H9 (cell line): ENCODE data around the gene GSTM3. TPM values are rescaled to one million over a fixed set of nuclear protein-coding genes. Genes with fewer than 3 reads are reported as not detected.

Experiments used
- DNase-seq: peaks from one replicate; pipeline ENCODE4 v3.0.0-alpha.2; 2017
- H2AFZ ChIP-seq: one replicate; pipeline ENCODE4 v1.6.1; 2013; ENCODE audit warnings: mild to moderate bottlenecking, low read length, control low read depth, moderate library complexity
- H2AK5ac ChIP-seq: 2 replicates; pipeline ENCODE4 v1.6.1; 2013; ENCODE audit warnings: low read length, control low read depth, mixed read lengths; ENCODE audit not compliant: insufficient read length
- H2BK120ac ChIP-seq: one replicate; pipeline ENCODE4 v1.6.1; 2013; ENCODE audit warnings: low read depth, mild to moderate bottlenecking, low read length, control low read depth, inconsistent platforms; ENCODE audit not compliant: poor library complexity, severe bottlenecking
- H2BK12ac ChIP-seq: 2 replicates; pipeline ENCODE4 v1.6.1; 2013; ENCODE audit warnings: low read length, control low read depth, mixed read lengths, low read depth; ENCODE audit not compliant: insufficient read length
- H2BK15ac ChIP-seq: 2 replicates; pipeline ENCODE4 v1.6.1; 2013; ENCODE audit warnings: low read depth, low read length, control low read depth
- H2BK20ac ChIP-seq: one replicate; pipeline ENCODE4 v1.6.1; 2013; ENCODE audit warnings: low read depth, mild to moderate bottlenecking, low read length, control low read depth, inconsistent platforms; ENCODE audit not compliant: poor library complexity, severe bottlenecking
- H2BK5ac ChIP-seq: 2 replicates; pipeline ENCODE4 v1.6.1; 2013; ENCODE audit warnings: low read length, control low read depth, mixed read lengths; ENCODE audit not compliant: insufficient read length
- H3K14ac ChIP-seq: 2 replicates; pipeline ENCODE4 v1.6.1; 2013; ENCODE audit warnings: low read length, control low read depth; ENCODE audit not compliant: insufficient read depth
- H3K18ac ChIP-seq: 2 replicates; pipeline ENCODE4 v1.6.1; 2013; ENCODE audit warnings: low read depth, mild to moderate bottlenecking, mixed read lengths, low read length, control low read depth; ENCODE audit not compliant: insufficient read length
- H3K23ac ChIP-seq: 2 replicates; pipeline ENCODE4 v1.6.1; 2013; ENCODE audit warnings: low read length, control low read depth, mixed read lengths, low read depth; ENCODE audit not compliant: insufficient read length
- H3K23me2 ChIP-seq: 2 replicates; pipeline ENCODE4 v1.6.1; 2013; ENCODE audit warnings: low read depth, mild to moderate bottlenecking, mixed read lengths, low read length, control low read depth; ENCODE audit not compliant: insufficient read length, poor library complexity, severe bottlenecking
- H3K27ac ChIP-seq: 2 replicates; pipeline ENCODE4 v1.5.1; 2013; ENCODE audit warnings: low read length, control low read depth, mixed read lengths, low read depth; ENCODE audit not compliant: insufficient read length
- H3K27me3 ChIP-seq: 2 replicates; pipeline ENCODE4 v1.6.1; 2013; ENCODE audit warnings: low read length, control low read depth, inconsistent platforms; ENCODE audit not compliant: insufficient read depth
- H3K4ac ChIP-seq: 2 replicates; pipeline ENCODE4 v1.6.1; 2013; ENCODE audit warnings: low read depth, mild to moderate bottlenecking, control low read depth, inconsistent platforms, low read length, moderate library complexity
- H3K4me1 ChIP-seq: 2 replicates; pipeline ENCODE4 v1.6.1; 2013; ENCODE audit warnings: low read length, control low read depth, inconsistent platforms; ENCODE audit not compliant: insufficient read depth
- H3K4me2 ChIP-seq: 2 replicates; pipeline ENCODE4 v1.6.1; 2013; ENCODE audit warnings: low read length, control low read depth, mixed read lengths; ENCODE audit not compliant: insufficient read length, insufficient read depth
- H3K56ac ChIP-seq: 2 replicates; pipeline ENCODE4 v1.6.1; 2013; ENCODE audit warnings: low read depth, mild to moderate bottlenecking, mixed read lengths, low read length, control low read depth; ENCODE audit not compliant: insufficient read length
- H3K79me1 ChIP-seq: 2 replicates; pipeline ENCODE4 v1.6.1; 2013; ENCODE audit warnings: low read depth, mild to moderate bottlenecking, moderate library complexity, low read length, control low read depth, inconsistent platforms; ENCODE audit not compliant: insufficient read depth, poor library complexity, severe bottlenecking
- H3K79me2 ChIP-seq: 2 replicates; pipeline ENCODE4 v1.6.1; 2013; ENCODE audit warnings: low read length, control low read depth, inconsistent platforms; ENCODE audit not compliant: insufficient read depth
- H3K9ac ChIP-seq: 2 replicates; pipeline ENCODE4 v1.6.1; 2013; ENCODE audit warnings: low read length, control low read depth, mixed read lengths; ENCODE audit not compliant: insufficient read length; ENCODE audit errors: extremely low read depth
- H3K9me3 ChIP-seq: one replicate; pipeline ENCODE4 v1.6.1; 2013; ENCODE audit warnings: low read depth, low read length, inconsistent platforms; ENCODE audit not compliant: control insufficient read depth
- H3T11ph ChIP-seq: one replicate; pipeline ENCODE4 v1.6.1; 2013; ENCODE audit warnings: mild to moderate bottlenecking, low read length, control low read depth, inconsistent platforms
- H4K20me1 ChIP-seq: one replicate; pipeline ENCODE4 v1.6.1; 2013; ENCODE audit not compliant: control insufficient read depth, insufficient read length, insufficient read depth
- H4K5ac ChIP-seq: 2 replicates; pipeline ENCODE4 v1.6.1; 2013; ENCODE audit warnings: low read depth, mild to moderate bottlenecking, mixed read lengths, low read length, control low read depth; ENCODE audit not compliant: insufficient read length
- H4K8ac ChIP-seq: replicated peaks from 2 replicates; pipeline ENCODE4 v1.6.1; 2013; ENCODE audit warnings: low read length, control low read depth, mixed read lengths, low read depth; ENCODE audit not compliant: insufficient read length
- H4K91ac ChIP-seq: 2 replicates; pipeline ENCODE4 v1.6.1; 2013; ENCODE audit warnings: low read depth, mild to moderate bottlenecking, moderate library complexity, mixed read lengths, low read length, control low read depth; ENCODE audit not compliant: insufficient read length
- H3K27ac Mint-ChIP-seq, 3 experiments: 2 replicates in 2 of 3; 3 replicates in 1 of 3; pipeline ENCODE4 v1.8.0; 2020 to 2021; ENCODE audit warnings: mixed read lengths in 3 of 3, mild to moderate bottlenecking in 1 of 3, moderate library complexity in 1 of 3
- H3K27me3 Mint-ChIP-seq: 2 replicates; pipeline ENCODE4 v1.8.0; 2021; ENCODE audit warnings: low read depth, mild to moderate bottlenecking, moderate library complexity, mixed read lengths
- H3K36me3 Mint-ChIP-seq, 3 experiments: 2 replicates in 2 of 3; 3 replicates in 1 of 3; pipeline ENCODE4 v1.8.0; 2020 to 2021; ENCODE audit warnings: low read depth in 3 of 3, mixed read lengths in 3 of 3; ENCODE audit not compliant: insufficient read depth in 1 of 3
- H3K4me1 Mint-ChIP-seq, 2 experiments: 2 replicates each; pipeline ENCODE4 v1.8.0; 2020; ENCODE audit warnings: mixed read lengths in 2 of 2
- H3K4me3 Mint-ChIP-seq, 2 experiments: 2 replicates in 1 of 2; 3 replicates in 1 of 2; pipeline ENCODE4 v1.8.0; 2020 to 2021; ENCODE audit warnings: mild to moderate bottlenecking in 2 of 2, mixed read lengths in 2 of 2, moderate library complexity in 1 of 2
- H3K9me3 Mint-ChIP-seq, 2 experiments: 2 replicates in 1 of 2; 3 replicates in 1 of 2; pipeline ENCODE4 v1.8.0; 2020; ENCODE audit warnings: mild to moderate bottlenecking in 2 of 2, mixed read lengths in 2 of 2, moderate library complexity in 1 of 2
- WGBS: extraction: QIAGEN DNeasy Blood & Tissue Kit; methylation state at CpG from one replicate; pipeline ENCODE4 v1.1.7; 2013; ENCODE audit warnings: missing lambda C conversion rate, low lambda C conversion rate, mixed read lengths; ENCODE audit not compliant: insufficient read length; ENCODE audit errors: extremely low coverage; 5-methylcytosine and 5-hydroxymethylcytosine counted together
- total RNA-seq: library from RNA; stranded (reverse); gene quantifications from 2 replicates; pipeline ENCODE4 v1.2.1, GENCODE V29; 2021
- TF ChIP-seq, protein P1 (sequence below): fragments of 200-600 bp; sonication (generic); conservative IDR thresholded peaks from 3 replicates; pipeline ENCODE4 v1.8.0; 2021; ENCODE audit warnings: antibody characterized with exemption, mild to moderate bottlenecking

GSTM3 gene
- total RNA-seq, 1 experiment from 2014 or later: 3.5 TPM

- no peak for DNase-seq
- 0 out of 2 replicates have a peak, but pooled peaks cover 2% of the 10 kb centered on the region for H3K4me1 ChIP-seq
- H2BK5ac ChIP-seq: no peak overlapping the region
- H3K27ac ChIP-seq: no peak overlapping the region
- peaks cover 2% of the 10 kb centered on the region; the same call in 1 of the 2 replicates for H3K27me3 Mint-ChIP-seq
- H2AFZ ChIP-seq: no peak overlapping the region
- no peaks in the 10 kb centered on the region for H3K79me1 ChIP-seq
- TF ChIP-seq, protein P1, sequence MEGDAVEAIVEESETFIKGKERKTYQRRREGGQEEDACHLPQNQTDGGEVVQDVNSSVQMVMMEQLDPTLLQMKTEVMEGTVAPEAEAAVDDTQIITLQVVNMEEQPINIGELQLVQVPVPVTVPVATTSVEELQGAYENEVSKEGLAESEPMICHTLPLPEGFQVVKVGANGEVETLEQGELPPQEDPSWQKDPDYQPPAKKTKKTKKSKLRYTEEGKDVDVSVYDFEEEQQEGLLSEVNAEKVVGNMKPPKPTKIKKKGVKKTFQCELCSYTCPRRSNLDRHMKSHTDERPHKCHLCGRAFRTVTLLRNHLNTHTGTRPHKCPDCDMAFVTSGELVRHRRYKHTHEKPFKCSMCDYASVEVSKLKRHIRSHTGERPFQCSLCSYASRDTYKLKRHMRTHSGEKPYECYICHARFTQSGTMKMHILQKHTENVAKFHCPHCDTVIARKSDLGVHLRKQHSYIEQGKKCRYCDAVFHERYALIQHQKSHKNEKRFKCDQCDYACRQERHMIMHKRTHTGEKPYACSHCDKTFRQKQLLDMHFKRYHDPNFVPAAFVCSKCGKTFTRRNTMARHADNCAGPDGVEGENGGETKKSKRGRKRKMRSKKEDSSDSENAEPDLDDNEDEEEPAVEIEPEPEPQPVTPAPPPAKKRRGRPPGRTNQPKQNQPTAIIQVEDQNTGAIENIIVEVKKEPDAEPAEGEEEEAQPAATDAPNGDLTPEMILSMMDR: no peak
- H2BK20ac ChIP-seq: no peak overlapping the region
- no peak overlapping the region for H3K4me2 ChIP-seq
- H3K27me3 ChIP-seq: no peaks in the 10 kb centered on the region
- no peak overlapping the region for H2AK5ac ChIP-seq
- no peak overlapping the region for H2BK12ac ChIP-seq
- no peak overlapping the region for H3K18ac ChIP-seq
- no peaks in the 10 kb centered on the region for H3K23me2 ChIP-seq
- H3K9me3 ChIP-seq: no peaks in the 10 kb centered on the region
- H4K20me1 ChIP-seq: no peaks in the 10 kb centered on the region
- peaks cover 21 to 29% of the 10 kb centered on the region in 2 experiments for H3K4me1 Mint-ChIP-seq
- no peak overlapping the region for H3T11ph ChIP-seq
- H2BK120ac ChIP-seq: no peak overlapping the region
- no peak overlapping the region for H3K14ac ChIP-seq
- H3K79me2 ChIP-seq: no peaks in the 10 kb centered on the region
- no CpG with 5 or more reads among the region's 4 CpGs for WGBS
- no peak overlapping the region for H3K4ac ChIP-seq
- no peak overlapping the region for H3K56ac ChIP-seq
- no peak overlapping the region for H4K8ac ChIP-seq
- no peak overlapping the region for H3K23ac ChIP-seq
- peak overlapping the region in 1 of 3 experiments; percentile 21; a peak in 2 of 7 replicates for H3K27ac Mint-ChIP-seq
- H4K5ac ChIP-seq: no peak overlapping the region
- peaks cover 2 to 10% of the 10 kb centered on the region in 2 experiments; a peak in 3 of 5 replicates for H3K9me3 Mint-ChIP-seq
- no peak overlapping the region; a peak in 1 of 5 replicates for H3K4me3 Mint-ChIP-seq
- H3K9ac ChIP-seq: no peak overlapping the region
- no peak overlapping the region for H4K91ac ChIP-seq
- no peak overlapping the region for H2BK15ac ChIP-seq
- peaks cover 0 to 8% (median 0%) of the 10 kb centered on the region in 3 experiments; a peak in 4 of 7 replicates for H3K36me3 Mint-ChIP-seq
Observed at GRCh38 chr1:109782927-109783326, 42.1 kb upstream of the GSTM3 start.
